Skeletal muscle tissue (tissue), 4 donors: ENCODE data around the gene UBE2D2. TPM values are rescaled to one million over a fixed set of nuclear protein-coding genes. Genes with fewer than 3 reads are reported as not detected.

Experiments
- H3K27ac ChIP-seq: one replicate; pipeline ENCODE4 v1.7.0; 2013; ENCODE audit warnings: mild to moderate bottlenecking, low read depth, low read length, inconsistent platforms
- H3K27me3 ChIP-seq, 3 donors: one replicate each; pipeline ENCODE4 v1.7.0; 2013; ENCODE audit warnings: low read length in 3 of 3; ENCODE audit not compliant: control insufficient read depth in 3 of 3, insufficient read depth in 3 of 3
- H3K36me3 ChIP-seq, 3 donors: one replicate each; pipeline ENCODE4 v1.7.0; 2013; ENCODE audit warnings: low read length in 3 of 3; ENCODE audit not compliant: control insufficient read depth in 3 of 3, insufficient read depth in 3 of 3
- H3K4me1 ChIP-seq, 3 donors: one replicate each; pipeline ENCODE4 v1.7.0; 2013; ENCODE audit warnings: low read length in 3 of 3, mild to moderate bottlenecking in 3 of 3; ENCODE audit not compliant: control insufficient read depth in 3 of 3, insufficient read depth in 3 of 3
- H3K4me3 ChIP-seq, 3 donors: one replicate each; pipeline ENCODE4 v1.7.0; 2013; ENCODE audit warnings: low read length in 3 of 3
- H3K9ac ChIP-seq, 3 donors: one replicate each; pipeline ENCODE4 v1.7.0; 2013; ENCODE audit warnings: low read length in 3 of 3, mild to moderate bottlenecking in 3 of 3, moderate library complexity in 2 of 3, low read depth in 1 of 3
- H3K9me3 ChIP-seq, 3 donors: one replicate each; pipeline ENCODE4 v1.7.0; 2013; ENCODE audit warnings: low read length in 3 of 3; ENCODE audit not compliant: control insufficient read depth in 3 of 3
- total RNA-seq: library from RNA; depleted of rRNA; stranded (reverse); fragments of >200 nt; gene quantifications from one replicate; pipeline ENCODE4 v1.2.3, GENCODE V29; 2014
- donor health status: Osteomylitis.

UBE2D2 gene
- total RNA-seq, 1 donor from 2014 or later = 81.9 TPM

GRCh38 chr5:139638736-139639618, 77.8 kb downstream of the UBE2D2 start:
- Histone ChIP-seq H3K27ac (peak overlapping the region; percentile 98), H3K36me3 (no peaks in the 10 kb centered on the region), H3K9ac (peak overlapping the region; percentile 79 to 95 (median 95)), H3K27me3 (no peaks in the 10 kb centered on the region), H3K4me1 (peaks cover 78 to 84% (median 82%) of the 10 kb centered on the region in 3 donors), H3K4me3 (peak overlapping the region; percentile 64 to 83 (median 74)), H3K9me3 (no peaks in the 10 kb centered on the region)

- no peaks in the 10 kb centered on the region for H3K27me3 ChIP-seq
- peaks cover 80 to 89% (median 86%) of the 10 kb centered on the region in 3 donors for H3K4me1 ChIP-seq
- peak overlapping the region; percentile 98 for H3K27ac ChIP-seq
- H3K9me3 ChIP-seq = no peaks in the 10 kb centered on the region
- peak overlapping the region; percentile 66 to 95 (median 95) for H3K9ac ChIP-seq
- H3K36me3 ChIP-seq = no peaks in the 10 kb centered on the region
- peak overlapping the region; percentile 51 to 63 (median 57) for H3K4me3 ChIP-seq
Observed at GRCh38 chr5:139639619-139640380, 78.7 kb downstream of the UBE2D2 start.

- H3K4me1 ChIP-seq = peaks cover 77 to 86% (median 82%) of the 10 kb centered on the region in 3 donors
- peak overlapping the region; percentile 25 to 63 (median 51) for H3K4me3 ChIP-seq
- no peaks in the 10 kb centered on the region for H3K27me3 ChIP-seq
- H3K27ac ChIP-seq = peak overlapping the region; percentile 98
- no peaks in the 10 kb centered on the region for H3K9me3 ChIP-seq
- no peaks in the 10 kb centered on the region for H3K36me3 ChIP-seq
- peak overlapping the region; percentile 66 to 95 (median 85) for H3K9ac ChIP-seq
Observed at GRCh38 chr5:139640421-139641115, 79.4 kb downstream of the UBE2D2 start.

DNA sequence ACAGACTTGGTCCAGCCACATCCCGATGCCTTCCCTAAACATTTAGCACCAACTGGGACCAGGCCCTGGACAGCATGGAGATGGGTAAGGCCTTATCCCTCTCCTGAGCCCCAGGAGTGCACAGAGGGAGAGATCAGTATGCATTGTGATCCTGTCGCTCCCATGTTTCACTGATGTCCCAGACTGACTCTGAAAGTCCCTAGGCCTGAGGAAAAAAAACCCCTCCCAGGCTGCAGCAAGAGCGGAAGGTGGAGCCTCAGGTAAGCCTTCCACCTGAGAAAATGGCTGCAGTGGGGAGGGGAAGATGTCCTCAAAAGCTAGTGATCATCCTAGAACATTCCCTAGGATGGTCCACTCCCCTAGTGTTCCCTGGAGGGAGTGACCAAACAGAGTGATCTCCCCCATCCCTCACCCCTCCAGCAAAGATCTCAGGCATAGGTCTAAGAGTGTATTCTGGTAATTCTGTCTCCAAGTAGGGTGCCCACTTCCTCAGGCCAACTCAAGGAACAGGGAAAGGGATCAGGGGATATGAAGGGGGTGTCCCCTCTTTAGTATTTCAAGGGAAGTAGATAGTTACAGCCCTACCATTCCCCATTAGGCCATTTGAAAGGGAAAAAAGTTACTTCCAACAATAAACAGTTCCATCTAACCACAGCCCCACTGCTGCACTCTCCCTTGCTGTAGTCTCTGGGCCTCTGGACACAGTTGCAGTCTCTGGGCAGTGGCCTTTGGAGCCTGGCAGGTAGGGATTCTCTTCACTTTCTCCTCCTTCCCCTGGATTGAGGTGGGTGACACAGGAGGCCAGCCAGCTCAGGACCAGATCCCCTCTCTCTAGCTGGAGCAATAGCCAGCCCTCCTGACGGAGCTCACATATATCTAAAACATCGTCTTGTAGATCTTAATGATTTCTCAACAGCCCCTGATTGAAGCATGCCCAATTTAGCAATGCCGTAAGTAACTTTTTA, 80.3 kb downstream of the UBE2D2 start:
- H3K9me3 ChIP-seq = no peaks in the 10 kb centered on the region
- H3K9ac ChIP-seq = peak overlapping the region; percentile 66 to 85 (median 74)
- H3K4me3 ChIP-seq = peak overlapping the region in 2 of 3 donors; percentile 25 to 63
- no peaks in the 10 kb centered on the region for H3K27me3 ChIP-seq
- no peaks in the 10 kb centered on the region for H3K36me3 ChIP-seq
- peak overlapping the region; percentile 98 for H3K27ac ChIP-seq
- H3K4me1 ChIP-seq = peaks cover 70 to 80% (median 74%) of the 10 kb centered on the region in 3 donors

DNA sequence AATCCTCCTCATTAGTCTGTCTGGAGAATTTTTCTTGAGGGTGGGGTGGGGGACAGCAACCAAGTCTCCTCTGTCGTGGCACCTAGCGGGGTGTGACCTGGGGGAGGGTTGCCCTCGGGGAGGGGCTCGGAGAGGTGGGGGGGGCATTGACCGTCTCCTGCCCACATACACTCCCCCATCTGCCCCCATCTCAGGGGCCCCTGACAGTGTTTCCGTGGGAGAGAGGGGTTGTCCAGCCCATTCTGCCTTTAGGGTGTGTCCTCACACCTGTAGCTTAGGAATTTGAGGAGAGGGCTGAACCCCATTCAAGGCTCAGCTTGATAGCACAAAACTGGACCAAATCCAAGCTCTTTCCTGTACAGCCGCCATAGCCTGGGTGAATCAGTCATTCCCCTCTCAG, 81.1 kb downstream of the UBE2D2 start:
- Histone ChIP-seq H3K9ac (peak overlapping the region in 2 of 3 donors; percentile 16 to 28), H3K4me1 (peaks cover 64 to 80% (median 72%) of the 10 kb centered on the region in 3 donors), H3K27ac (peak overlapping the region; percentile 98), H3K4me3 (no peak overlapping the region), H3K36me3 (no peaks in the 10 kb centered on the region), H3K27me3 (no peaks in the 10 kb centered on the region), H3K9me3 (no peaks in the 10 kb centered on the region)

DNA sequence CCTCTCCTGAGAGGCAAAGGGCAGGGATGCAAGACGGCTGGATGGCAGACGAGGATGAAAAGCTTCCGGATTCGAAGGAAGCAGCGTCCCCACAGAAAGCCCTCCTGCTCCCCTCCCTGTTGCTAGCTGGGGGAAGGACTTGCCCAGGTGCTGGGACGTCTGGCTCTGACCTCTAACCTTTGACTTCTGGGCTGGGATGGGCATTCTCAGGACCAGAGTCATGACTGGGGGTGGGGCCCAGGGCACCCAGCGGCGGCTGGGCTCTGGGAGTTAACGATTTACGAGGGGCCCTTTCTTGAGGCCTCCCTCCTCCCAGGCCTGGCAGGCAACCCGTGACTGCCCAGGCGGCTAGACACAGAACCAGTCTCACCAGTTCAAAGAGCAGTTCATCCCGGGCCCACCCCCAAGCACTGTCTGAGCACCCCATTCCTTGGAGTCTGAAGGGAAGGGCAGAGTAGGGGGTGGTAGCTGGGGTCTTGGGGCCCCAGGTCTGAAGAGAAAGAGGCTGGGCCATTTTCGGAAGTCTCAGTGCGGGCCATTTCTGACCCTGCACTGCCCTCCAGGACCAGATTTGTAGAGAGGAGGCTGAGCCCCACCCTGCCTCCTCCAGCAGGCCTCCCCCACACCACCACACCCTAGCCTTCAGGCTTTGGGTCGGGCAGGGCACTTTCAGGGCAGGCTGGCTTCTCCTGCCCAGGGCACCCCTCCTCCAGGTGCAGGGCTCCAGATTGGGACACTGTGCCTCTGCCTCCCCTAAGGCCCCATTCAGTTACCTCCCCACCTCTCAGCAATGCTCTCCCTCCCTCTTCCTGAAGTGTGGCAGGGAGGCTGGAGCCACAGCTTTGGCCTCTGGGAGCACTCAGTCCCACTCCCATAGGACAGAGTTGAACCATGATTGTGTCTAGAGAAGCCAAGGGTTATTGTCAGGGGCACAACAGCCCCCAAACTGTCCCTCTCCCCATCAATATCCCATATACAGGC, 82.0 kb downstream of the UBE2D2 start:
- Histone ChIP-seq H3K9ac (peak overlapping the region; percentile 10 to 33 (median 16)), H3K36me3 (no peaks in the 10 kb centered on the region), H3K27me3 (no peaks in the 10 kb centered on the region), H3K27ac (peak overlapping the region; percentile 98), H3K4me3 (no peak overlapping the region), H3K9me3 (no peaks in the 10 kb centered on the region), H3K4me1 (peaks cover 67 to 83% (median 72%) of the 10 kb centered on the region in 3 donors)

DNA sequence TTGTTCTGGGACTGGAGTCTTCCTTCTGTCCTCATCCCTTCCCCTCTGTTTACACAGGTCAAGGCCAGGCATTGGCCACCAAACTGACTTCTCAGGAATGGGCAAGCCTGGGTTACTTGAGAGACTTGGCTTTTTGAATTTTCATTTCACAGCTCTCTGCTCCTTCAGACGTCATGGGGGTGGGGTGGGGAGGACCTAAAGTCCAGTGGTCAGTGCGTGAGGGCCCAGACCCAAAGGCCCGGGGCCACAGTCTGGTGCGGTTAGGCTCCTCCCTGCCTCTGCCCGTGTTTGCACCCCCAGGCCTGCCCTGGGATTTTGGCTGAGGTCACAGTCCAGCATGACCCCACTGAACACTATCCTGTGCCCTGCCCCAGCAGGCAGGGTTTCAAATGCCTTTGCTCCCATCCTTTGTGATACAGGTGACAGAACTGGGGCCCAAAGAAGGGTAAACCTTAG, 82.9 kb downstream of the UBE2D2 start:
- Histone ChIP-seq H3K27ac (peak overlapping the region; percentile 98), H3K36me3 (no peaks in the 10 kb centered on the region), H3K4me1 (peaks cover 59 to 75% (median 64%) of the 10 kb centered on the region in 3 donors), H3K4me3 (no peak overlapping the region), H3K9ac (no peak overlapping the region), H3K27me3 (no peaks in the 10 kb centered on the region), H3K9me3 (no peaks in the 10 kb centered on the region)

- H3K4me1 ChIP-seq = peaks cover 51 to 67% (median 56%) of the 10 kb centered on the region in 3 donors
- H3K36me3 ChIP-seq = peaks cover 0 to 1% (median 0%) of the 10 kb centered on the region in 3 donors
- no peaks in the 10 kb centered on the region for H3K9me3 ChIP-seq
- H3K27ac ChIP-seq = no peak overlapping the region
- no peaks in the 10 kb centered on the region for H3K27me3 ChIP-seq
- H3K9ac ChIP-seq = peak overlapping the region in 1 of 3 donors; percentile 11
- H3K4me3 ChIP-seq = no peak overlapping the region
Observed at GRCh38 chr5:139644646-139645429, 83.7 kb downstream of the UBE2D2 start.
